ENCODE measurements around the gene ABCB8. TPM values are rescaled to one million over a fixed set of nuclear protein-coding genes. Genes with fewer than 3 reads are reported as not detected.

Gene ABCB8
- total and polyA plus RNA-seq, 4 donors, result 12.4 to 30.2 (median 22.5) TPM

GRCh38 chr7:150980663-150981062, 47.6 kb upstream of the ABCB8 start:
- TF ChIP-seq NR2F2 (IDR thresholded peaks at IDR 0.05), result no peak
- TF ChIP-seq HNF4A (conservative IDR thresholded peaks at IDR 0.05), result no peak
- no peak for TF ChIP-seq MAX (IDR thresholded peaks at IDR 0.05)
- no peak for TF ChIP-seq SP1 (IDR thresholded peaks at IDR 0.05)
- no peak for TF ChIP-seq ZBTB33 (IDR thresholded peaks at IDR 0.05)
- no peak for TF ChIP-seq TAF1 (conservative IDR thresholded peaks at IDR 0.05)
- DNase-seq (ENCODE audit: low spot score), result no peak
- Histone ChIP-seq H3K9ac (ENCODE audit: low read depth in 1 of 2, low read length in 2 of 2) (no peak overlapping the region), H3K27me3 (ENCODE audit: control insufficient read depth in 4 of 4, insufficient read depth in 4 of 4, low read length in 3 of 4) (peaks cover 0 to 12% (median 5%) of the 10 kb centered on the region in 4 donors), H3K4me1 (ENCODE audit: control insufficient read depth in 4 of 4, insufficient read depth in 4 of 4, low read length in 3 of 4) (peaks cover 0 to 12% (median 4%) of the 10 kb centered on the region in 4 donors), H3K4me3 (ENCODE audit: low read depth in 1 of 3, low read length in 3 of 3) (no peak overlapping the region), H3K9me3 (ENCODE audit: control insufficient read depth in 4 of 4, low read length in 3 of 4) (no peaks in the 10 kb centered on the region), H3K27ac (ENCODE audit: low read depth in 1 of 2, low read length in 2 of 2) (no peak overlapping the region), H3K36me3 (ENCODE audit: control insufficient read depth in 4 of 4, insufficient read depth in 3 of 4, low read depth in 1 of 4, low read length in 3 of 4) (no peaks in the 10 kb centered on the region)
- 47% methylated on average over 2 of the region's 2 CpGs for WGBS

- peaks cover 0 to 6% (median 5%) of the 10 kb centered on the region in 4 donors for H3K27me3 ChIP-seq (ENCODE audit: control insufficient read depth in 4 of 4, insufficient read depth in 4 of 4, low read length in 3 of 4)
Measured at GRCh38 chr7:150981644-150982043, 46.6 kb upstream of the ABCB8 start.

More at GRCh38 chr7:150981644-150982043, 46.6 kb upstream of the ABCB8 start:
- H3K4me1 ChIP-seq (ENCODE audit: control insufficient read depth in 4 of 4, insufficient read depth in 4 of 4, low read length in 3 of 4), result peaks cover 0 to 12% (median 4%) of the 10 kb centered on the region in 4 donors
- TF ChIP-seq EGR1 (IDR thresholded peaks at IDR 0.05; ENCODE audit: low read depth in 2 of 2), result no peak
- TF ChIP-seq JUND (IDR thresholded peaks at IDR 0.05), result no peak
- no peak for TF ChIP-seq REST (IDR thresholded peaks at IDR 0.05)
- no peak for TF ChIP-seq FOXA1 (IDR thresholded peaks at IDR 0.05)
- TF ChIP-seq HNF4G (IDR thresholded peaks at IDR 0.05), result no peak
- TF ChIP-seq YY1 (IDR thresholded peaks at IDR 0.05), result no peak
- TF ChIP-seq RXRA (IDR thresholded peaks at IDR 0.05), result no peak
- no peak for TF ChIP-seq GABPA (IDR thresholded peaks at IDR 0.05 in 1 of 2, conservative IDR thresholded peaks at IDR 0.05 in 1 of 2)
- TF ChIP-seq RAD21 (IDR thresholded peaks at IDR 0.05), result no peak
- no peak for TF ChIP-seq TAF1 (conservative IDR thresholded peaks at IDR 0.05)
- TF ChIP-seq ATF3 (IDR thresholded peaks at IDR 0.05), result no peak
- no peak for TF ChIP-seq CTCF (IDR thresholded peaks at IDR 0.05; ENCODE audit: low read depth, low read length, missing input control)
- no peak for TF ChIP-seq ZBTB33 (IDR thresholded peaks at IDR 0.05)
- no peak for TF ChIP-seq NR2F2 (IDR thresholded peaks at IDR 0.05)
- TF ChIP-seq SP1 (IDR thresholded peaks at IDR 0.05), result no peak
- no peak overlapping the region for H3K9ac ChIP-seq (ENCODE audit: low read depth in 1 of 2, low read length in 2 of 2)
- no peaks in the 10 kb centered on the region for H3K36me3 ChIP-seq (ENCODE audit: control insufficient read depth in 4 of 4, insufficient read depth in 3 of 4, low read depth in 1 of 4, low read length in 3 of 4)
- no peak overlapping the region for H3K4me3 ChIP-seq (ENCODE audit: low read depth in 1 of 3, low read length in 3 of 3)
- no peaks in the 10 kb centered on the region for H3K9me3 ChIP-seq (ENCODE audit: control insufficient read depth in 4 of 4, low read length in 3 of 4)
- WGBS, result 62% methylated on average over 6 of the region's 6 CpGs
- no peak for DNase-seq (ENCODE audit: low spot score)
- H3K27ac ChIP-seq (ENCODE audit: low read depth in 1 of 2, low read length in 2 of 2), result no peak overlapping the region

Data from liver (tissue), 9 donors.